Thyroid gland (tissue), 4 donors: ENCODE data around the gene LRRC8A. TPM values are rescaled to one million over a fixed set of nuclear protein-coding genes. Genes with fewer than 3 reads are reported as not detected.

Experiments
- DNase-seq, 2 donors: peaks; one replicate each; pipeline ENCODE4 v3.0.0-alpha.2; 2019
- H3K27ac ChIP-seq, 3 donors: fragments of 200-600 bp; sonication (generic); 1 replicate in 2 of 3; 2 replicates in 1 of 3; pipeline ENCODE4 v1.5.1; 2016 to 2019; ENCODE audit warnings: mild to moderate bottlenecking in 1 of 3, moderate library complexity in 1 of 3
- H3K27me3 ChIP-seq: fragments of 200-600 bp; sonication (generic); one replicate; pipeline ENCODE4 v1.5.1; 2019
- H3K36me3 ChIP-seq, 2 donors: fragments of 200-600 bp; sonication (generic); one replicate each; pipeline ENCODE4 v1.5.1; 2016 to 2019
- H3K4me1 ChIP-seq, 2 donors: fragments of 200-600 bp; sonication (generic); one replicate each; pipeline ENCODE4 v1.5.1; 2017 to 2019
- H3K4me3 ChIP-seq, 3 donors: fragments of 200-600 bp; sonication (generic); replicated peaks in 1 of 3; 1 replicate in 2 of 3; 2 replicates in 1 of 3; pipeline ENCODE4 v1.5.1; 2016; ENCODE audit warnings: mild to moderate bottlenecking in 1 of 3
- H3K9me3 ChIP-seq: fragments of 200-600 bp; sonication (generic); one replicate; pipeline ENCODE4 v1.5.1; 2017
- POLR2A ChIP-seq, 2 donors: fragments of 450-650 bp; IDR thresholded peaks; one replicate each; pipeline ENCODE4 v1.6.1; 2017; ENCODE audit warnings: antibody characterized with exemption in 2 of 2, mild to moderate bottlenecking in 2 of 2, moderate library complexity in 1 of 2
- WGBS, 2 donors: methylation state at CpG; one replicate each; pipeline ENCODE4 v1.1.5; 2017; 5-methylcytosine and 5-hydroxymethylcytosine counted together
- intact Hi-C: fragments of 100-400 bp; cut with DNase I; formaldehyde crosslinking; loops from one replicate; pipeline ENCODE4 v1.15.1; 2023
- total RNA-seq, 4 donors: library from RNA; depleted of rRNA; stranded (reverse); fragments of >200 nt; gene quantifications; one replicate each; pipeline ENCODE4 v1.2.3, GENCODE V29; 2016
- TF ChIP-seq, protein P1 (sequence below), 6 experiments: fragments of 200-600 bp in 3 of 6; fragments of 450-650 bp in 3 of 6; sonication (generic) in 3 of 6; IDR thresholded peaks; one replicate each; pipeline ENCODE4 v1.5.1; 2016 to 2019; ENCODE audit warnings: antibody characterized with exemption in 6 of 6, mild to moderate bottlenecking in 2 of 6, inconsistent platforms in 1 of 6, moderate library complexity in 1 of 6

The LRRC8A gene
- total RNA-seq, 4 donors from 2014 or later = 56.3 to 65.6 (median 61.5) TPM

DNA sequence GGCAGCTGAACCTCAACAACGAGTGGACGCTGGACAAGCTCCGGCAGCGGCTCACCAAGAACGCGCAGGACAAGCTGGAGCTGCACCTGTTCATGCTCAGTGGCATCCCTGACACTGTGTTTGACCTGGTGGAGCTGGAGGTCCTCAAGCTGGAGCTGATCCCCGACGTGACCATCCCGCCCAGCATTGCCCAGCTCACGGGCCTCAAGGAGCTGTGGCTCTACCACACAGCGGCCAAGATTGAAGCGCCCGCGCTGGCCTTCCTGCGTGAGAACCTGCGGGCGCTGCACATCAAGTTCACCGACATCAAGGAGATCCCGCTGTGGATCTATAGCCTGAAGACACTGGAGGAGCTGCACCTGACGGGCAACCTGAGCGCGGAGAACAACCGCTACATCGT, 26.4 kb downstream of the LRRC8A start:
- no peak overlapping the region for H3K4me3 ChIP-seq
- H3K9me3 ChIP-seq = no peaks in the 10 kb centered on the region
- H3K36me3 ChIP-seq = peaks cover 27 to 29% of the 10 kb centered on the region in 2 donors
- no peak overlapping the region for H3K27ac ChIP-seq
- intact Hi-C loops = no loop called here
- peaks cover 19 to 36% of the 10 kb centered on the region in 2 donors for H3K4me1 ChIP-seq
- DNase-seq = no peak
- H3K27me3 ChIP-seq = no peaks in the 10 kb centered on the region
- 96 to 97% methylated on average over 13 to 23 of the region's 24 CpGs for WGBS, 2 donors
- TF ChIP-seq, protein P1, sequence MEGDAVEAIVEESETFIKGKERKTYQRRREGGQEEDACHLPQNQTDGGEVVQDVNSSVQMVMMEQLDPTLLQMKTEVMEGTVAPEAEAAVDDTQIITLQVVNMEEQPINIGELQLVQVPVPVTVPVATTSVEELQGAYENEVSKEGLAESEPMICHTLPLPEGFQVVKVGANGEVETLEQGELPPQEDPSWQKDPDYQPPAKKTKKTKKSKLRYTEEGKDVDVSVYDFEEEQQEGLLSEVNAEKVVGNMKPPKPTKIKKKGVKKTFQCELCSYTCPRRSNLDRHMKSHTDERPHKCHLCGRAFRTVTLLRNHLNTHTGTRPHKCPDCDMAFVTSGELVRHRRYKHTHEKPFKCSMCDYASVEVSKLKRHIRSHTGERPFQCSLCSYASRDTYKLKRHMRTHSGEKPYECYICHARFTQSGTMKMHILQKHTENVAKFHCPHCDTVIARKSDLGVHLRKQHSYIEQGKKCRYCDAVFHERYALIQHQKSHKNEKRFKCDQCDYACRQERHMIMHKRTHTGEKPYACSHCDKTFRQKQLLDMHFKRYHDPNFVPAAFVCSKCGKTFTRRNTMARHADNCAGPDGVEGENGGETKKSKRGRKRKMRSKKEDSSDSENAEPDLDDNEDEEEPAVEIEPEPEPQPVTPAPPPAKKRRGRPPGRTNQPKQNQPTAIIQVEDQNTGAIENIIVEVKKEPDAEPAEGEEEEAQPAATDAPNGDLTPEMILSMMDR (IDR thresholded peaks at IDR 0.05) = no peak
- TF ChIP-seq POLR2A (IDR thresholded peaks at IDR 0.05) = no peak

DNA sequence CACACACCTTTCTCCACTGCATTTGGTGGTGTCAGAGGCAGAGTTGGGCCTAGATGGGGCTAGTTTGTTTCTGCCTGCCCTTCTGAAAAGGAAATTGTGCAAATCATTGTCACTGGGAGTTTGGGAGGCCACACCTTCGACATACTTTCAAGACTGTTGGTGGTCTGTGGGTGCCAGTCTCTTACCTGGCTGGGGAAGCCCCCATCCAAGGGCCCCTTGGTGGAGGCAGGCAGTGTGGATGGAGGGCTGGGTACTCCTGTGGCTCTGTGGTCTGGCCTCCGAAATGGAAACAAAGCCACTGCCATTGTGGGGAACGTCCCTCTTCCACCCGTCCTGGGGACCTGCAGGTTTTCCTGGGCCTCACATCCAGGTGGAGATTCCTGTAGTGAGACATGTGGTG, 27.9 kb downstream of the LRRC8A start:
- TF ChIP-seq POLR2A (IDR thresholded peaks at IDR 0.05) = no peak
- TF ChIP-seq, protein P1 (IDR thresholded peaks at IDR 0.05) = no peak
- intact Hi-C loops = no loop called here
- peaks cover 29 to 51% of the 10 kb centered on the region in 2 donors for H3K4me1 ChIP-seq
- no peaks in the 10 kb centered on the region for H3K27me3 ChIP-seq
- H3K4me3 ChIP-seq = no peak overlapping the region
- H3K9me3 ChIP-seq = no peaks in the 10 kb centered on the region
- H3K27ac ChIP-seq = peak overlapping the region in 2 of 3 donors; percentile 27 to 88
- no peak for DNase-seq
- WGBS, 2 donors = 82 to 91% methylated on average over 4 of the region's 4 CpGs
- peaks cover 27 to 29% of the 10 kb centered on the region in 2 donors for H3K36me3 ChIP-seq

DNA sequence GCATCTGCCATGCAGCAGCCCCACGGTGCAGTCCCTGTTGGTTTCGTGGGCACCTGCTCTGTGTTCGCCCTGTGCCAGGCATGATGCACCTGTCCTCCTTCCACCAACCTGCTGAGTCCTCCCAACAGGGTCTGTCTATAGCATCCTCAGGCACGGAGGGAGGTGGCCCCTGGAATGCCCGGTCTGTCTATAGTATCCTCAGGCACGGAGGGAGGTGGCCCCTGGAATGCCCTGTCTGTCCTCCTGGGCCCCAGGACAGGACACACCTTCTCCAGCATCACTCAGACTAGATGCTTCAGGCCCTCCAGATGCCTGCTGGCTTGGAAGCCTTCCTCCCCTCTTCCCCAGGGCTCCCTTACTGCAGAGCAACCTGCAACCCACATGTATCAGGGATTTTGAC, 29.0 kb downstream of the LRRC8A start:
- 80 to 96% methylated on average over 3 to 6 of the region's 6 CpGs for WGBS, 2 donors
- no peak for DNase-seq
- H3K4me3 ChIP-seq = no peak overlapping the region
- H3K27me3 ChIP-seq = no peaks in the 10 kb centered on the region
- H3K27ac ChIP-seq = peak overlapping the region in 2 of 3 donors; percentile 83 to 88
- TF ChIP-seq, protein P1 (IDR thresholded peaks at IDR 0.05) = no peak
- TF ChIP-seq POLR2A (IDR thresholded peaks at IDR 0.05) = no peak
- no peaks in the 10 kb centered on the region for H3K9me3 ChIP-seq
- peaks cover 34 to 62% of the 10 kb centered on the region in 2 donors for H3K4me1 ChIP-seq
- peaks cover 27 to 29% of the 10 kb centered on the region in 2 donors for H3K36me3 ChIP-seq
- intact Hi-C loops = no loop called here

DNA sequence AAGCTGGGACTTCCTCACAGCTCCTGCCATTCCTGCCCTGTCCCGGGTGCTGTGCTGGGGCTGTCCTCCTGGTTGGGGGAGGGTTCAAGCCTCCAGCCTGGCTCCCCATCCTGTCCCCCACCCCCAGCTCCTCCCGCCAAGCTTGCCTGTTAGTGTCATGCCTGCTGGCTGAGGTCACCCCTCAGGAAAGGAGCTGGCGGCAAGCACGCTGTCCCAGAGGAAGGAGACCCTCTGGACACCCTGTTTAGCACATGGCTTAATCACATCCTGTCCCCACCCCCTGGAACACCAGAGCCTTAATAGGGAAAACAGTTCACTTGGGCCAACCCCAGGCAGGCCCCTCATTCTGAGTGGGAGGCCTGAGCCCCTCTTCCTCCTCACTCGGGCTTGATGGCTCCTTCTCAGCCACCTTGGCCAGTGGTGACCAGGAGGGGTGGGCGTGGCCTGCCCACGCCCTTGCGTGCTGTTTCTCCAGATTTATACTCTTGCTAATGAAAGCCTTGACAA, 29.6 kb downstream of the LRRC8A start:
- DNase-seq = peak in 1 of 2 donors; percentile 37
- H3K4me3 ChIP-seq = no peak overlapping the region
- WGBS, 2 donors = 56 to 64% methylated on average over 8 of the region's 8 CpGs
- peaks cover 27 to 32% of the 10 kb centered on the region in 2 donors for H3K36me3 ChIP-seq
- intact Hi-C loops = no loop called here
- no peaks in the 10 kb centered on the region for H3K27me3 ChIP-seq
- H3K9me3 ChIP-seq = no peaks in the 10 kb centered on the region
- peaks cover 41 to 69% of the 10 kb centered on the region in 2 donors for H3K4me1 ChIP-seq
- TF ChIP-seq, protein P1 (IDR thresholded peaks at IDR 0.05) = no peak
- no peak for TF ChIP-seq POLR2A (IDR thresholded peaks at IDR 0.05)
- peak overlapping the region; percentile 83 to 88 (median 85) for H3K27ac ChIP-seq

DNA sequence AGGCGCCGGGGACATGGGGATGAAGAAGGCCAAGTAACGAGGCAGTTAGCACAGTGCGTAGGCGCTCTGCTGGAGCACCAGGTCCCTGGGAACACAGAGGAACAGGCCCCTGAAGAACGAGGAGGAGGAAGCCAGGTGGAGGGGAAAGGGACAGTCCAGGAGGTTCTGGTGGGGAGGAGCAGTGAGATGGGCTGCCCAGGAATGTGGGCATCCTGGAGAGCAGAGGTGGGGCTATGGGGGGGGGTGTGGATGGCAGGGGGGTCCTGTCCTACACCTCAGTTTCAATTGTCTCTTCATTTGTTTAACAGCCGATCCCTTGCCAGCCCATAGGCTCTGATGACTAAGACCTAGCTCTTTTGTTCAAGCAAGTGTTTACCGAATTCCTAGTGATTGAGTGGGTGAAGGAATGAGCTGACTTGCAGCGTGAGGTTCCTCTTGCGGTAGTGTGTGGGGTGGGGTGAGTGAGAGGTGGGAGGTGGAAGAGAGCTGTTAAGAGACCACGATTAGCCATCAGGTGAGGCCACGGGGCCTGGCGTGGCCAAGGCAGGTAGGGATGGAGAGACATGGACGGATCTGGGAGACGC, 30.4 kb downstream of the LRRC8A start:
- Histone ChIP-seq H3K27me3 (no peaks in the 10 kb centered on the region), H3K9me3 (no peaks in the 10 kb centered on the region), H3K4me1 (peaks cover 44 to 76% of the 10 kb centered on the region in 2 donors), H3K27ac (peak overlapping the region; percentile 83 to 88 (median 85)), H3K4me3 (no peak overlapping the region), H3K36me3 (peaks cover 22 to 28% of the 10 kb centered on the region in 2 donors)
- intact Hi-C loops = no loop called here
- peak in 1 of 2 donors; percentile 33 for TF ChIP-seq POLR2A (IDR thresholded peaks at IDR 0.05)
- TF ChIP-seq, protein P1 (IDR thresholded peaks at IDR 0.05) = no peak
- DNase-seq = peak in 1 of 2 donors; percentile 40
- WGBS, 2 donors = 60 to 67% methylated on average over 15 of the region's 15 CpGs
